Endodermal cell (in vitro differentiated cells): Measurements from ENCODE around the gene CDC27. TPM values are rescaled to one million over a fixed set of nuclear protein-coding genes. Genes with fewer than 3 reads are reported as not detected.
"Not testable (repeated sequence)": the region's sequence is repeated elsewhere in the genome, so short reads cannot be mapped to it uniquely, and the experiment has no call there.

Experiments used
- DNase-seq: peaks from one replicate; pipeline ENCODE4 v3.0.0-alpha.2; 2017
- H3K27ac ChIP-seq: 2 replicates; pipeline ENCODE4 v1.5.1; 2013; ENCODE audit warnings: mild to moderate bottlenecking, low read depth, low read length, moderate library complexity
- H3K27me3 ChIP-seq: 2 replicates; pipeline ENCODE4 v1.6.1; 2013; ENCODE audit warnings: mild to moderate bottlenecking, low read length, moderate library complexity; ENCODE audit not compliant: insufficient read depth, control insufficient read depth, poor library complexity, severe bottlenecking
- H3K36me3 ChIP-seq: 2 replicates; pipeline ENCODE4 v1.7.0; 2013; ENCODE audit warnings: mild to moderate bottlenecking, low read length, moderate library complexity; ENCODE audit not compliant: control insufficient read depth, insufficient read depth
- H3K4me1 ChIP-seq: one replicate; pipeline ENCODE4 v1.7.0; 2013; ENCODE audit warnings: low read length; ENCODE audit not compliant: control insufficient read depth, insufficient read depth
- H3K4me3 ChIP-seq: 2 replicates; pipeline ENCODE4 v1.5.1; 2013; ENCODE audit warnings: mild to moderate bottlenecking, low read length, moderate library complexity
- H3K9ac ChIP-seq: 2 replicates; pipeline ENCODE4 v1.6.1; 2013; ENCODE audit warnings: mild to moderate bottlenecking, low read length, moderate library complexity; ENCODE audit not compliant: poor library complexity, severe bottlenecking; ENCODE audit errors: extremely low read depth
- H3K9me3 ChIP-seq: 2 replicates; pipeline ENCODE4 v1.6.1; 2013; ENCODE audit warnings: mild to moderate bottlenecking, low read length, moderate library complexity; ENCODE audit not compliant: control insufficient read depth
- H3K27ac Mint-ChIP-seq: 2 replicates; pipeline ENCODE4 v1.8.0; 2020; ENCODE audit warnings: mixed read lengths
- H3K27me3 Mint-ChIP-seq: 2 replicates; pipeline ENCODE4 v1.8.0; 2021; ENCODE audit warnings: mild to moderate bottlenecking, mixed read lengths; ENCODE audit not compliant: insufficient read depth
- H3K36me3 Mint-ChIP-seq: 2 replicates; pipeline ENCODE4 v1.8.0; 2020; ENCODE audit warnings: low read depth, mixed read lengths
- H3K4me1 Mint-ChIP-seq: 2 replicates; pipeline ENCODE4 v1.8.0; 2020; ENCODE audit warnings: mixed read lengths
- H3K4me3 Mint-ChIP-seq: 2 replicates; pipeline ENCODE4 v1.8.0; 2020; ENCODE audit warnings: mild to moderate bottlenecking, moderate library complexity, mixed read lengths
- H3K9me3 Mint-ChIP-seq: 2 replicates; pipeline ENCODE4 v1.8.0; 2020; ENCODE audit warnings: mild to moderate bottlenecking, mixed read lengths
- WGBS, 2 experiments: methylation state at CpG; one replicate each; pipeline versions ENCODE4 v1.1.5 to v1.1.7; 2013; ENCODE audit warnings: missing lambda C conversion rate in 2 of 2, mixed read lengths in 1 of 2; ENCODE audit not compliant: insufficient coverage in 1 of 2, insufficient read length in 1 of 2; 5-methylcytosine and 5-hydroxymethylcytosine counted together
- total RNA-seq, 2 donors: library from RNA; stranded (reverse); fragmentation: NEBNext Ultra II Directional in 1 of 2; extraction: Animal tissue kit (Norgen Biotek cat#: 25700) in 1 of 2; gene quantifications; 2 replicates in 1 of 2; 3 replicates in 1 of 2; pipeline ENCODE4 v1.2.1, GENCODE V29; 2021
- TF ChIP-seq, protein P1 (sequence below): fragments of 200-600 bp; sonication (generic); conservative IDR thresholded peaks from 2 replicates; pipeline ENCODE4 v1.5.0; 2021; ENCODE audit warnings: antibody characterized with exemption, mild to moderate bottlenecking

The CDC27 gene
- total RNA-seq, 2 donors from 2014 or later: 72.1 to 108 TPM

DNA sequence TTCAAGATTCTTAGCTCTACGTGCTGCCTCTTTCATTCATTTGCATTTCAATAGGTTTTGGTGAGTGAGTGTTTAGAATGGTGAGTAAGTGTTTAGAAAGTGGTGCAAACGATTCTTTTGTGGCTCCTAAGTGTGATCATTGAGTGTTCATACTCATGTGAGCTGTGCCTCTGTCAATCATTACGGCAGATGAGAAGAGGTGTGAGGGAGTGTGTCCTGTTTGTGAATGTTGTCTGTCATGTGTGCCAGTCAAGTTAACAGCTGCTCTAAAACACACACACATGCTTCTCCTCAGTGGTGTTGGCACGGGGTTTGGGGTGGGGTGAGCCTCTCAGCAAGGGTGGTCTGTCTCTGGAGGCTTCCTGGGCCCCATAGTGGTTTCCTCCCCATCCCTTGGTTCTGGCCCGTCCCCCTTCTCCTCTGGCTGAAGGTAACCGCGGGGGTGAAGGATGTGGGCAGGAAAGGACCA lies 31.5 kb upstream of the CDC27 start:
- WGBS, 2 experiments: 43 to 74% methylated on average over 1 to 7 of the region's 7 CpGs
- Histone ChIP-seq H3K4me1 (peaks cover 19% of the 10 kb centered on the region), H3K27ac (no peak overlapping the region), H3K27me3 (no peaks in the 10 kb centered on the region), H3K9ac (no peak overlapping the region), H3K36me3 (peaks cover 24% of the 10 kb centered on the region), H3K9me3 (peaks cover 17% of the 10 kb centered on the region), H3K4me3 (no peak overlapping the region)
- H3K9me3 Mint-ChIP-seq: peaks cover 19% of the 10 kb centered on the region
- peaks cover 25% of the 10 kb centered on the region for H3K27me3 Mint-ChIP-seq
- H3K27ac Mint-ChIP-seq: no peak overlapping the region
- H3K4me1 Mint-ChIP-seq: peaks cover 28% of the 10 kb centered on the region
- peaks cover 10% of the 10 kb centered on the region for H3K36me3 Mint-ChIP-seq
- TF ChIP-seq, protein P1, sequence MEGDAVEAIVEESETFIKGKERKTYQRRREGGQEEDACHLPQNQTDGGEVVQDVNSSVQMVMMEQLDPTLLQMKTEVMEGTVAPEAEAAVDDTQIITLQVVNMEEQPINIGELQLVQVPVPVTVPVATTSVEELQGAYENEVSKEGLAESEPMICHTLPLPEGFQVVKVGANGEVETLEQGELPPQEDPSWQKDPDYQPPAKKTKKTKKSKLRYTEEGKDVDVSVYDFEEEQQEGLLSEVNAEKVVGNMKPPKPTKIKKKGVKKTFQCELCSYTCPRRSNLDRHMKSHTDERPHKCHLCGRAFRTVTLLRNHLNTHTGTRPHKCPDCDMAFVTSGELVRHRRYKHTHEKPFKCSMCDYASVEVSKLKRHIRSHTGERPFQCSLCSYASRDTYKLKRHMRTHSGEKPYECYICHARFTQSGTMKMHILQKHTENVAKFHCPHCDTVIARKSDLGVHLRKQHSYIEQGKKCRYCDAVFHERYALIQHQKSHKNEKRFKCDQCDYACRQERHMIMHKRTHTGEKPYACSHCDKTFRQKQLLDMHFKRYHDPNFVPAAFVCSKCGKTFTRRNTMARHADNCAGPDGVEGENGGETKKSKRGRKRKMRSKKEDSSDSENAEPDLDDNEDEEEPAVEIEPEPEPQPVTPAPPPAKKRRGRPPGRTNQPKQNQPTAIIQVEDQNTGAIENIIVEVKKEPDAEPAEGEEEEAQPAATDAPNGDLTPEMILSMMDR: no peak
- DNase-seq: peak; percentile 52
- H3K4me3 Mint-ChIP-seq: no peak overlapping the region

DNA sequence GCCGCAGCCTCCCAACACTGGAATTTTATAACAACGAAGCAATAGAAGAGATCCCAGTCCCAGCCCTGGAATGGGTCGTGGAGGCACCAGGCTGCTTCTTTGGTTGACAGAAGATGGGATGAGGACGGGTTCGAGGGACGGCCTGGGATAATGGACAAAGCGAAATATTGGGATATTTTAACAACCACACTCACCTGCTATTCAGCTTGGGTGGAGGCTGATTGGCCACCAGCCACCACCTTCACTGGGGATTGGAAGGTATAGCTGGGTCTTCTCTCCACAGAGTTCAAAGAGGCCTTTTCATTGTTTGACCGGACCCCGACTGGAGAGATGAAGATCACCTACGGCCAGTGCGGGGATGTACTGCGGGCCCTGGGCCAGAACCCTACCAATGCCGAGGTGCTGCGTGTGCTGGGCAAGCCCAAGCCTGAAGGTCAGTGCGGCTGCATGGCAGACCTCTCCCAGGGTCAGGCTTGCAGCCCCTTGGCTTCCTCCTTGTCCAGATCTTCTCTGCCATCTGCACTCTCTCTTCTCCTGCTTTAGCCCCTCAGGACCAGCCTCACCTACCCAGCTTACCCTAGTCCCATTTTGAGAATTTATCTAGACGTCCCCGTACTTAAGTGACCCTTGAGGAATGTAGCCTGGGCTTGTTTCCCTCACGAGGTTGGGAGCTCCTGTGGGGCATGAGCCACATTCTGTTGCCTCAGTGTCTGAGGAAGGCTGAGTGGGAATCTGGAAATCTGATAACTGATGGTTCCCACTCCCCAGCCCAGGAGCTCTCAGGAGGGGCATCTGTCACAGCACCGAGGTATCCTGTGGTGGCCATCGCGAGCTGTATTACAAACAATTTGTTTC lies 30.8 kb upstream of the CDC27 start:
- Histone ChIP-seq H3K27ac (no peak overlapping the region), H3K9me3 (peaks cover 15% of the 10 kb centered on the region), H3K36me3 (peaks cover 24% of the 10 kb centered on the region), H3K4me1 (peaks cover 19% of the 10 kb centered on the region), H3K27me3 (no peaks in the 10 kb centered on the region), H3K9ac (no peak overlapping the region), H3K4me3 (no peak overlapping the region)
- TF ChIP-seq, protein P1: no peak
- H3K27me3 Mint-ChIP-seq: peaks cover 25% of the 10 kb centered on the region
- WGBS, 2 experiments: 86 to 90% methylated on average over 12 to 21 of the region's 21 CpGs
- peak overlapping the region; percentile 53 for H3K27ac Mint-ChIP-seq
- DNase-seq: peak; percentile 54
- no peak overlapping the region for H3K4me3 Mint-ChIP-seq
- H3K4me1 Mint-ChIP-seq: peaks cover 28% of the 10 kb centered on the region
- H3K36me3 Mint-ChIP-seq: peaks cover 10% of the 10 kb centered on the region
- H3K9me3 Mint-ChIP-seq: peaks cover 14% of the 10 kb centered on the region

DNA sequence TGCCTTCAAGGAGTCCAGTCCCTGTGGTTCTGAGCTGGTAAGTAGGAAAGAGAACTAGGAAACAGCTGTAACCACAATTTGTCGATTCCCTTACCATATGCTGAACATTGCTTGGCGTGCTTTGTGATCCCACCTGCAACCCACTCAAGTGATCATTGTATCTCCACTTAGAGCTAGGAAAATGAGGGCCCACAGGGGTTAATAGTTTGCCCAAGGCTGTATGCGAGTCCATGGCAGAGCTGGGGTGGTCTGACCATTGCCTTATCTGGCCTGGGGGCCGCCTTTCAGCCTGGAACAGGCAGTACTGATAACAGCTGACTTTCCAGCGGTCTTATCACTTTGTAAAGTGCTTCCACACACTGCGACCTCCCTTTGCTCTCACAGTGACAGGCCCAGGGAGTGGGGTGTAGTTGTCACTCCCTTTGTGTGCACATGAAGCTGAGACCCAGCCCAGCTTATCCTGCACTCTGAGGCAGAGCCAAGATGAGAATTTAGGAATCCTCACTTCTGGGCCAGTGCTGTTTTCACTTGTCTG lies 29.9 kb upstream of the CDC27 start:
- DNase-seq: peak; percentile 72
- H3K36me3 ChIP-seq: peaks cover 26% of the 10 kb centered on the region
- H3K4me3 Mint-ChIP-seq: peak overlapping the region; percentile 34
- no peak overlapping the region for H3K4me3 ChIP-seq
- peaks cover 3% of the 10 kb centered on the region for H3K36me3 Mint-ChIP-seq
- peaks cover 6% of the 10 kb centered on the region for H3K9me3 Mint-ChIP-seq
- no peak overlapping the region for H3K9ac ChIP-seq
- WGBS, 2 experiments: 78 to 86% methylated on average over 4 to 6 of the region's 6 CpGs
- no peak overlapping the region for H3K27ac ChIP-seq
- no peaks in the 10 kb centered on the region for H3K27me3 ChIP-seq
- peak overlapping the region; percentile 78 for H3K27ac Mint-ChIP-seq
- peaks cover 26% of the 10 kb centered on the region for H3K27me3 Mint-ChIP-seq
- peaks cover 28% of the 10 kb centered on the region for H3K4me1 Mint-ChIP-seq
- H3K9me3 ChIP-seq: peaks cover 6% of the 10 kb centered on the region
- TF ChIP-seq, protein P1: no peak
- peaks cover 19% of the 10 kb centered on the region for H3K4me1 ChIP-seq

DNA sequence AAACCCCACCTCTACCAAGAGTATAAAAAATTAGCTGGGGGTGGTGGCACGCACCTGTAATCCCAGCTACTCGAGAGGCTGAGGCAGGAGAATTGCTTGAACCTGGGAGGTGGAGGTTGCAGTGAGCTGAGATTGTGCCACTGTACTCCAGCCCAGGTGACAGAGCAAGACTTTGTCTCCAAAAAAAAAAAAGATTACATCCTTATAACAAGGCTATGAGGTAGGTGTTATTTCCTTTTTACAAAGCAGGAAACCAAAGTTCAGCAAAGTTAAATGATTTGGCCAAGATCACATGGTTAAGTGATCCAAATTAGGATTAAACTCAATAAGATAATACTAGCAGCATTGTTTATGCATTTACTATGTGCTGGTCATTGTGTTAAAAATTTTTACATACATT lies 28.2 kb upstream of the CDC27 start:
- not testable (repeated sequence) for H3K27ac Mint-ChIP-seq, H3K4me3 Mint-ChIP-seq, DNase-seq, H3K9me3 ChIP-seq, H3K27ac ChIP-seq, H3K36me3 Mint-ChIP-seq, H3K27me3 ChIP-seq, H3K4me3 ChIP-seq, H3K9ac ChIP-seq, H3K9me3 Mint-ChIP-seq
- H3K4me1 Mint-ChIP-seq: peaks cover 30% of the 10 kb centered on the region
- H3K36me3 ChIP-seq: peaks cover 18% of the 10 kb centered on the region
- H3K4me1 ChIP-seq: peaks cover 19% of the 10 kb centered on the region
- WGBS, 2 experiments: 82 to 100% methylated on average over 2 of the region's 2 CpGs
- H3K27me3 Mint-ChIP-seq: peaks cover 15% of the 10 kb centered on the region

DNA sequence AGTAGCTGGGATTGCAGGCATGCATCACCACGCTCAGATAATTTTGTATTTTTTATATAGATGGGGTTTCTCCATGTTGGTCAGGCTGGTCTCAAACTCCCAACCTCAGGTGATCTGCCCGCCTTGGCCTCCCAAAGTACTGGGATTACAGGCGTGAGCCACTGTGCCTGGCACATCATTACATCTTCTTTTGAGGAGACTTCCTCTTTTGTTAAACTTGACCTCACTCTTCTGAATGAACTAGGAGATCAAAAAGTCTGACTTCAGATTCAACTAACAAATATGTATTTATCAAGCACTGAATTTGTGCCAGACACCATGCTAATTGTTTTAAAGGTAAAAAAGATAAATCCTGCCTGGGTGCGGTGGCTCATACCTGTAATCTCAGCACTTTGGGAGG lies 27.7 kb upstream of the CDC27 start:
- H3K4me3 Mint-ChIP-seq, H3K27me3 ChIP-seq, H3K36me3 Mint-ChIP-seq, H3K9ac ChIP-seq, H3K9me3 Mint-ChIP-seq, H3K9me3 ChIP-seq, H3K4me3 ChIP-seq, H3K27ac ChIP-seq, H3K27ac Mint-ChIP-seq, DNase-seq: not testable (repeated sequence)
- H3K36me3 ChIP-seq: peaks cover 14% of the 10 kb centered on the region
- 97 to 100% methylated on average over 2 to 4 of the region's 4 CpGs for WGBS, 2 experiments
- Mint-ChIP-seq H3K4me1 (peaks cover 30% of the 10 kb centered on the region), H3K27me3 (peaks cover 14% of the 10 kb centered on the region)
- peaks cover 19% of the 10 kb centered on the region for H3K4me1 ChIP-seq
